COLO829 (cell line): ENCODE data around the gene DGKG.

Experiments
- DNase-seq: peaks from one replicate; pipeline ENCODE4 v3.0.0; 2012; ENCODE audit warnings: low spot score

DGKG gene

GRCh38 chr3:186169379-186169778, 192.7 kb downstream of the DGKG start:
- no peak for DNase-seq

- no peak for DNase-seq
These were observed 193.1 kb downstream of the DGKG start for GRCh38 chr3:186168976-186169375.

- DNase-seq: no peak
These were observed 194.2 kb downstream of the DGKG start for GRCh38 chr3:186167646-186168395.

GRCh38 chr3:186166491-186167288, 195.3 kb downstream of the DGKG start:
- no peak for DNase-seq

GRCh38 chr3:186166036-186166435, 196.0 kb downstream of the DGKG start:
- no peak for DNase-seq

- DNase-seq: no peak
These were observed 196.7 kb downstream of the DGKG start for GRCh38 chr3:186165331-186165730.

GRCh38 chr3:186164696-186165095, 197.3 kb downstream of the DGKG start:
- DNase-seq: no peak

- DNase-seq: no peak
These were observed 199.8 kb downstream of the DGKG start for GRCh38 chr3:186162221-186162620.

- DNase-seq: no peak
These were observed 201.3 kb downstream of the DGKG start for GRCh38 chr3:186160691-186161243.

GRCh38 chr3:186154641-186155040, 207.4 kb downstream of the DGKG start:
- no peak for DNase-seq

- no peak for DNase-seq
These were observed 209.1 kb downstream of the DGKG start for GRCh38 chr3:186152889-186153292.

GRCh38 chr3:186152361-186152798, 209.7 kb downstream of the DGKG start:
- no peak for DNase-seq

GRCh38 chr3:186151077-186151971, 210.7 kb downstream of the DGKG start:
- no peak for DNase-seq

GRCh38 chr3:186150041-186150830, 211.8 kb downstream of the DGKG start:
- no peak for DNase-seq

GRCh38 chr3:186149319-186149960, 212.6 kb downstream of the DGKG start:
- no peak for DNase-seq

GRCh38 chr3:186144257-186144656, 217.8 kb downstream of the DGKG start:
- no peak for DNase-seq

GRCh38 chr3:186143250-186143649, 218.8 kb downstream of the DGKG start:
- no peak for DNase-seq

- DNase-seq: no peak
These were observed 219.6 kb downstream of the DGKG start for GRCh38 chr3:186142393-186142932.

GRCh38 chr3:186141790-186142189, 220.2 kb downstream of the DGKG start:
- no peak for DNase-seq

- DNase-seq: no peak
These were observed 223.6 kb downstream of the DGKG start for GRCh38 chr3:186138272-186138981.
